PC-3 (cell line): ENCODE measurements around the gene SCMH1.

Experiments
- EZH2 ChIP-seq: fragments of 300-600 bp; sonication (generic); IDR thresholded peaks from one replicate; pipeline ENCODE4 v1.6.1; 2017; ENCODE audit warnings: antibody characterized with exemption, mild to moderate bottlenecking, low read length; ENCODE audit not compliant: unreplicated experiment
- EZH2phosphoT487 ChIP-seq: fragments of 300-600 bp; sonication (generic); IDR thresholded peaks from 2 replicates; pipeline ENCODE4 v1.6.1; 2018; ENCODE audit warnings: mild to moderate bottlenecking, antibody characterized with exemption, low read length, borderline replicate concordance
- TF ChIP-seq, protein P1 (sequence below): fragments of 300-600 bp; sonication (generic); conservative IDR thresholded peaks from 2 replicates; pipeline ENCODE4 v1.5.1; 2017; ENCODE audit warnings: antibody characterized with exemption, low read depth, mild to moderate bottlenecking, low read length

DNA sequence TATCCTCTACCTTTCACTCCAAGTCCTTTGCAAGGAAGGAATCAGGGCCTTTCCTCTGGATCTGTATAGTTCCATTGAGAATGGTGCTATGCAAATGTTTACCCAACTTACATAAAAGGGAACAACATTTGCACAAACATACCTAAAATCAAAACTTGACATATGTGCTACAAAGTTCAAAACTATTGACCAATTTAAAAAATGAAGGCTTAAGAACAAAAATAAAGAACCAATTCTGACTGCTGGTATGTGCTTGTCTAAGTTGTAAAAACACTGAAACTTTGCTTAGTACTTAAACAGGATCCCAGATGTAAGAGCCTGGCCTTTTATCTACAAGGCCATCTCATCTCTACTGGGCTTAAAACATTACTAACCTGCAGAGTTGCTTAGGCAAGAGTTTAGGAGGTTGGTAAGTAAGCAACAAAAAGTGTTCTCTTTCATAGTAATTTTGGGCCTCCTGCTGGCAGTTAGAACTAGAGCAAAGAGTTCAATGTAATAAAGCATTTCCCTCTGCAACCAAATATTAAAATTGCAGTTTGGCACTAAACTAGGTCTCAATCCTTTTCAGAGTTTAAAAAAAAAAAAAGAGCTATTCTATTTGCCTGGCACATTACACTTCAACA lies 2.0 kb downstream of the SCMH1 start:
- TF ChIP-seq, protein P1, sequence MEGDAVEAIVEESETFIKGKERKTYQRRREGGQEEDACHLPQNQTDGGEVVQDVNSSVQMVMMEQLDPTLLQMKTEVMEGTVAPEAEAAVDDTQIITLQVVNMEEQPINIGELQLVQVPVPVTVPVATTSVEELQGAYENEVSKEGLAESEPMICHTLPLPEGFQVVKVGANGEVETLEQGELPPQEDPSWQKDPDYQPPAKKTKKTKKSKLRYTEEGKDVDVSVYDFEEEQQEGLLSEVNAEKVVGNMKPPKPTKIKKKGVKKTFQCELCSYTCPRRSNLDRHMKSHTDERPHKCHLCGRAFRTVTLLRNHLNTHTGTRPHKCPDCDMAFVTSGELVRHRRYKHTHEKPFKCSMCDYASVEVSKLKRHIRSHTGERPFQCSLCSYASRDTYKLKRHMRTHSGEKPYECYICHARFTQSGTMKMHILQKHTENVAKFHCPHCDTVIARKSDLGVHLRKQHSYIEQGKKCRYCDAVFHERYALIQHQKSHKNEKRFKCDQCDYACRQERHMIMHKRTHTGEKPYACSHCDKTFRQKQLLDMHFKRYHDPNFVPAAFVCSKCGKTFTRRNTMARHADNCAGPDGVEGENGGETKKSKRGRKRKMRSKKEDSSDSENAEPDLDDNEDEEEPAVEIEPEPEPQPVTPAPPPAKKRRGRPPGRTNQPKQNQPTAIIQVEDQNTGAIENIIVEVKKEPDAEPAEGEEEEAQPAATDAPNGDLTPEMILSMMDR = peak; percentile 58
- TF ChIP-seq EZH2 (no peak), EZH2phosphoT487 (no peak)
